ENCODE results near the gene RCE1.
A peak's percentile ranks its signal among the peaks of the same experiment; 100 is the strongest.

The RCE1 gene

DNA sequence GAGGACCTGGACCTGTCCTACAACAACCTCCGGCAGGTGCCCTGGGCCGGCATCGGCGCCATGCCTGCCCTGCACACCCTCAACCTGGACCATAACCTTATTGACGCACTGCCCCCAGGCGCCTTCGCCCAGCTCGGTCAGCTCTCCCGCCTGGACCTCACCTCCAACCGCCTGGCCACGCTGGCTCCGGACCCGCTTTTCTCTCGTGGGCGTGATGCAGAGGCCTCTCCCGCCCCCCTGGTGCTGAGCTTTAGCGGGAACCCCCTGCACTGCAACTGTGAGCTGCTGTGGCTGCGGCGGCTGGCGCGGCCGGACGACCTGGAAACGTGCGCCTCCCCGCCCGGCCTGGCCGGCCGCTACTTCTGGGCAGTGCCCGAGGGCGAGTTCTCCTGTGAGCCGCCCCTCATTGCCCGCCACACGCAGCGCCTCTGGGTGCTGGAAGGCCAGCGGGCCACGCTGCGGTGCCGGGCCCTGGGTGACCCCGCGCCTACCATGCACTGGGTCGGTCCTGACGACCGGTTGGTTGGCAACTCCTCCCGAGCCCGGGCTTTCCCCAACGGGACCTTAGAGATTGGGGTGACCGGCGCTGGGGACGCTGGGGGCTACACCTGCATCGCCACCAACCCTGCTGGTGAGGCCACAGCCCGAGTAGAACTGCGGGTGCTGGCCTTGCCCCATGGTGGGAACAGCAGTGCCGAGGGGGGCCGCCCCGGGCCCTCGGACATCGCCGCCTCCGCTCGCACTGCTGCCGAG lies 15.1 kb downstream of the RCE1 start:
- no peak overlapping the region for H3K27ac Mint-ChIP-seq
- H3K9me3 Mint-ChIP-seq, result no peaks in the 10 kb centered on the region
- peak overlapping the region; percentile 81 for H3K4me3 Mint-ChIP-seq
- H3K36me3 Mint-ChIP-seq (ENCODE audit: low read depth), result no peaks in the 10 kb centered on the region
- H3K4me1 Mint-ChIP-seq, result peaks cover 15% of the 10 kb centered on the region
- TF ChIP-seq, protein P1, sequence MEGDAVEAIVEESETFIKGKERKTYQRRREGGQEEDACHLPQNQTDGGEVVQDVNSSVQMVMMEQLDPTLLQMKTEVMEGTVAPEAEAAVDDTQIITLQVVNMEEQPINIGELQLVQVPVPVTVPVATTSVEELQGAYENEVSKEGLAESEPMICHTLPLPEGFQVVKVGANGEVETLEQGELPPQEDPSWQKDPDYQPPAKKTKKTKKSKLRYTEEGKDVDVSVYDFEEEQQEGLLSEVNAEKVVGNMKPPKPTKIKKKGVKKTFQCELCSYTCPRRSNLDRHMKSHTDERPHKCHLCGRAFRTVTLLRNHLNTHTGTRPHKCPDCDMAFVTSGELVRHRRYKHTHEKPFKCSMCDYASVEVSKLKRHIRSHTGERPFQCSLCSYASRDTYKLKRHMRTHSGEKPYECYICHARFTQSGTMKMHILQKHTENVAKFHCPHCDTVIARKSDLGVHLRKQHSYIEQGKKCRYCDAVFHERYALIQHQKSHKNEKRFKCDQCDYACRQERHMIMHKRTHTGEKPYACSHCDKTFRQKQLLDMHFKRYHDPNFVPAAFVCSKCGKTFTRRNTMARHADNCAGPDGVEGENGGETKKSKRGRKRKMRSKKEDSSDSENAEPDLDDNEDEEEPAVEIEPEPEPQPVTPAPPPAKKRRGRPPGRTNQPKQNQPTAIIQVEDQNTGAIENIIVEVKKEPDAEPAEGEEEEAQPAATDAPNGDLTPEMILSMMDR (IDR thresholded peaks at IDR 0.05), result no peak
- DNase-seq, result no peak
- H3K27me3 Mint-ChIP-seq (ENCODE audit: low read depth, poor library complexity), result no peaks in the 10 kb centered on the region

DNA sequence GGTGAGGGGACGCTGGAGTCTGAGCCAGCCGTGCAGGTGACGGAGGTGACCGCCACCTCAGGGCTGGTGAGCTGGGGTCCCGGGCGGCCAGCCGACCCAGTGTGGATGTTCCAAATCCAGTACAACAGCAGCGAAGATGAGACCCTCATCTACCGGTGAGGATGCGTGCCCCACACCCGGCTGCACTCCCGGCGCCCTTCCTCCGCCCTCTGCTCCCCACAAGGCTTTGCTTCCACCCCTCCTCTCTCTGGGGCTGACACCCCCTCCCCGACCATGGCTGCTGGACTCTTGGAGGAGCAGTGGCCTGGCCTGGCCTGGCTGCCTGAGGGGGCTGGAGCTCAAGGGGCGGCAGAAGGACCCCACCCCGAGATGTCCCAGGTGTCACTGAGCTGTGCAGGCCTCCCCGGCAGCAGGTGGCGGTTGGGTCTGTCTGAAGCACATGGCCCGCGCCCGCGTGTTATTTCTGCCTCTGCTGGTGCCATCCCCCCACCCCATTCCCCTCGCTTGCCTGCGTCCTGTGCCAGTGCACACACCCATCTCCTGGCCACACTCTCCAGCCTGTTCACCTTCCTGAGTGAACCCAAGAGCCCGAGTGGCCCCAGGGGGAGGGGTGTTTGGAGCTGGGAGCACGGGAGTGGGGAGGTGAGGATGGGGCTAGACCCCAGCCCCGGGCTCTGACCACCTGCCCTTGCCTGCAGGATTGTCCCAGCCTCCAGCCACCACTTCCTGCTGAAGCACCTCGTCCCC lies 15.9 kb downstream of the RCE1 start:
- DNase-seq, result no peak
- TF ChIP-seq, protein P1 (IDR thresholded peaks at IDR 0.05), result no peak
- Mint-ChIP-seq H3K4me1 (peaks cover 15% of the 10 kb centered on the region), H3K9me3 (no peaks in the 10 kb centered on the region), H3K27me3 (ENCODE audit: low read depth, poor library complexity) (no peaks in the 10 kb centered on the region), H3K36me3 (ENCODE audit: low read depth) (no peaks in the 10 kb centered on the region), H3K27ac (no peak overlapping the region), H3K4me3 (no peak overlapping the region)

- H3K27ac Mint-ChIP-seq, result no peak overlapping the region
- H3K9me3 Mint-ChIP-seq, result no peaks in the 10 kb centered on the region
- H3K4me3 Mint-ChIP-seq, result no peak overlapping the region
- TF ChIP-seq, protein P1 (IDR thresholded peaks at IDR 0.05), result no peak
- no peaks in the 10 kb centered on the region for H3K27me3 Mint-ChIP-seq (ENCODE audit: low read depth, poor library complexity)
- peaks cover 11% of the 10 kb centered on the region for H3K4me1 Mint-ChIP-seq
- no peaks in the 10 kb centered on the region for H3K36me3 Mint-ChIP-seq (ENCODE audit: low read depth)
- no peak for DNase-seq
Measured at GRCh38 chr11:66859686-66860448, 16.6 kb downstream of the RCE1 start.

- TF ChIP-seq, protein P1 (IDR thresholded peaks at IDR 0.05), result no peak
- H3K36me3 Mint-ChIP-seq (ENCODE audit: low read depth), result no peaks in the 10 kb centered on the region
- H3K27me3 Mint-ChIP-seq (ENCODE audit: low read depth, poor library complexity), result no peaks in the 10 kb centered on the region
- no peak overlapping the region for H3K4me3 Mint-ChIP-seq
- H3K27ac Mint-ChIP-seq, result no peak overlapping the region
- H3K4me1 Mint-ChIP-seq, result peaks cover 5% of the 10 kb centered on the region
- no peak for DNase-seq
- no peaks in the 10 kb centered on the region for H3K9me3 Mint-ChIP-seq
Measured at GRCh38 chr11:66860449-66860831, 17.2 kb downstream of the RCE1 start.

GRCh38 chr11:66861038-66861773 lies 18.0 kb downstream of the RCE1 start:
- no peaks in the 10 kb centered on the region for H3K4me1 Mint-ChIP-seq
- TF ChIP-seq, protein P1 (IDR thresholded peaks at IDR 0.05), result no peak
- H3K4me3 Mint-ChIP-seq, result no peak overlapping the region
- no peaks in the 10 kb centered on the region for H3K9me3 Mint-ChIP-seq
- no peak for DNase-seq
- no peaks in the 10 kb centered on the region for H3K36me3 Mint-ChIP-seq (ENCODE audit: low read depth)
- no peaks in the 10 kb centered on the region for H3K27me3 Mint-ChIP-seq (ENCODE audit: low read depth, poor library complexity)
- H3K27ac Mint-ChIP-seq, result no peak overlapping the region
